GM10248 (cell line): ENCODE results near the gene TXLNB.
A peak's percentile ranks its signal among the peaks of the same experiment; 100 is the strongest.
"Not testable (repeated sequence)": the region's sequence is repeated elsewhere in the genome, so short reads cannot be mapped to it uniquely, and the experiment has no call there.

Experiments
- CTCF ChIA-PET: fragments of 300-600 bp; sonication (Branson Sonifier 250); formaldehyde crosslinking; extraction: SDS; loops from one replicate; lab custom pipeline; 2021; ENCODE audit warnings: antibody characterized with exemption; lab: Yijun Ruan, JAX
- POLR2A ChIA-PET: fragments of 350-650 bp; sonication (Branson Sonifier 250); formaldehyde crosslinking; extraction: SDS; loops from one replicate; lab custom pipeline; 2020; ENCODE audit warnings: antibody characterized with exemption; lab: Yijun Ruan, JAX
- DNase-seq: peaks from one replicate; pipeline ENCODE4 v3.0.0; 2012; ENCODE audit errors: extremely low spot score
- CTCF ChIP-seq: IDR thresholded peaks from 2 replicates; pipeline ENCODE4 v1.5.1; 2012; ENCODE audit warnings: mild to moderate bottlenecking, low read depth; ENCODE audit errors: extremely low read depth, missing control alignments, control extremely low read depth

TXLNB gene

GRCh38 chr6:139239064-139239463, 52.7 kb downstream of the TXLNB start:
- TF ChIP-seq CTCF, result no peak
- POLR2A ChIA-PET, result no interaction called here
- no peak for DNase-seq
- CTCF ChIA-PET, result interaction anchor here (1.1 to 3.0 kb wide), 2 partner anchors 11 to 131 kb away, joined by 3 to 15 read pairs; no protein-coding TSS in a partner anchor

- no peak for TF ChIP-seq CTCF
- no peak for DNase-seq
- ChIA-PET CTCF (interaction anchor here (1.3 kb wide), 1 partner anchor 12 kb away, joined by 4 read pairs; no protein-coding TSS in a partner anchor), POLR2A (no interaction called here)
Measured at GRCh38 chr6:139236105-139236504, 55.7 kb downstream of the TXLNB start.

- CTCF ChIA-PET, result interaction anchor here (1.3 kb wide), 1 partner anchor 12 kb away, joined by 4 read pairs; no protein-coding TSS in a partner anchor
- POLR2A ChIA-PET, result no interaction called here
- DNase-seq, result no peak
- no peak for TF ChIP-seq CTCF
Measured at GRCh38 chr6:139235661-139236060, 56.1 kb downstream of the TXLNB start.

- DNase-seq, POLR2A ChIA-PET: not testable (repeated sequence)
- CTCF ChIA-PET, result interaction anchor here (1.2 kb wide), 1 partner anchor 11 kb away, joined by 4 read pairs; no protein-coding TSS in a partner anchor
Measured at GRCh38 chr6:139234193-139234592, 57.6 kb downstream of the TXLNB start.

GRCh38 chr6:139231206-139231605, 60.6 kb downstream of the TXLNB start:
- POLR2A ChIA-PET, result no interaction called here
- DNase-seq, result no peak
- TF ChIP-seq CTCF, result no peak
- CTCF ChIA-PET, result interaction anchor here (1.0 to 2.7 kb wide), 9 partner anchors 10 to 138 kb away, joined by 3 to 15 read pairs (median 5); no protein-coding TSS in a partner anchor

DNA sequence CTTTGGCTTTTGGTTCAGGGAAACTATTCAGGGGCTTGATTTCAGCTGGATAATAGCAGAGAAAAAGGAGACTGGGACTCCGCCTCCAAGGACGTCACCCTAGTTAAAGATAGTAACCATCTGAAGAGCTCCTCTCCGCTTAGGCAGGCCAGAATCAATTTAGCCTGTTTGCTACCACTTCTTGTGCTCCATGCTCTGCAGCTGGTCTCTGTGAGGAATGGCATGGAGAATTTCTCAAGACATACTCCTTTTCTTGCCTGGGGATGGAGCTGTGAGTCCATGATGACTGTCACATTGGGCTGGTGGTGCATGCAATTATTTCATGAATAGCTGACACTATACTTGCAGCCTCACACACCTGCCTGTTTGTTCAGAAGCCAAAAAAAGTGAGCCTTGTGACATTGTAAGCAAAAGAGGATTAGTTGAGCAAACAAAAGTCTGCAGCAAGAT, 61.4 kb downstream of the TXLNB start:
- TF ChIP-seq CTCF, result peak; percentile 41
- CTCF ChIA-PET, result interaction anchor here (1.0 to 2.7 kb wide), 11 partner anchors 9 to 139 kb away, joined by 3 to 15 read pairs (median 5); no protein-coding TSS in a partner anchor
- no peak for DNase-seq
- POLR2A ChIA-PET, result interaction anchor here (0.9 kb wide), 1 partner anchor 13 kb away, joined by 3 read pairs; no protein-coding TSS in a partner anchor

DNA sequence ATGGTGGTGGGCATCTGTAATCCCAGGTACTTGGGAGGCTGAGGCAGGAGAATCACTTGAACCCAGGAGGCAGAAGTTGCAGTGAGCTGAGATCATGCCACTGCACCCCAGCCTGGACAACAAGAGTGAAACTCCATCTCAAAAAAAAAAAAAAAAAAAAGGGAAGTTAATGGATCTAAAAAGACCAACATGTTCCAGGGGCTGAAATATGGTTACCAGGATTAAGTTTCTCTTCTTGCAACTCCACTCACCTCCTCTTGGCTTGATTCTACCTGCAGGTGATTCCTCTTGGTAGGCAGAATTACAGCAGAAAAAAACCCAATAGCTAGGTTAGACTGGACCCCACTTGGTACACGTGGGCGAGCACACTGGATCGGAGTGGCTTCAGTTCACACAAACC, 63.4 kb downstream of the TXLNB start:
- POLR2A ChIA-PET, DNase-seq: not testable (repeated sequence)
- CTCF ChIA-PET, result interaction anchor here (1.1 kb wide), 1 partner anchor 9 kb away, joined by 3 read pairs; no protein-coding TSS in a partner anchor
